Hematopoietic multipotent progenitor cell treated with erythropoietin and hydrocortisone succinate and interleukin-3 and kit ligand, for 4 days (in vitro differentiated cells): Measurements from ENCODE around the gene RHOB.
A peak's percentile ranks its signal among the peaks of the same experiment; 100 is the strongest.
"Not testable (repeated sequence)": the region's sequence is repeated elsewhere in the genome, so short reads cannot be mapped to it uniquely, and the experiment has no call there.

Experiments
- DNase-seq: peaks from one replicate; pipeline ENCODE4 v3.0.0-alpha.2; 2015

RHOB gene

DNA sequence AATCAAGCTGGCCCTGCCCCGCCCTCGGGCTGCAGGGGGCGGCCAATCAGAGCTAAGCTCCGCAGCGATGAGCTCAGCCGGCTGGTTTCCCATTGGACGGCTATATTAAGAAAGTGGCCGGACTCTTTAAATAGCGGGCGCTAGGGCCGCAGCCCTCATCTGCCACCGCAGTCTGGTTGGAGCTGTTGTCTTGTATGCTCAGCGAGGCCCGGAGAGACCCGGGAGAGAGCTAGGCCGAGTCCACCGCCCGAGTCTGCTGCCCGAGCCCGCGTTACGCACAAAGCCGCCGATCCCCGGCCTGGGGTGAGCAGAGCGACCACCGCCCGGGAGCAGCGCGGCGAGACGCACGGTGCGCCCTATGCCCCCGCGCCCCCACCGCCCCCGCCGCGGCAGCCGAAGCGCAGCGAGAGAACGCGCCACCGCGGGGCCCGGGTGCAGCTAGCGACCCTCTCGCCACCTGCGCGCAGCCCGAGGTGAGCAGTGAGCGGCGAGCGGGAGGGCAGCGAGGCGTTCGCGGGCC lies at the start of gene RHOB:
Gene RHOB, plus strand, starts transcription at position 158 of the 520 bp plus-strand sequence. CDS start 392 bp downstream, outside the sequence.
- peak; percentile 98 for DNase-seq

DNA sequence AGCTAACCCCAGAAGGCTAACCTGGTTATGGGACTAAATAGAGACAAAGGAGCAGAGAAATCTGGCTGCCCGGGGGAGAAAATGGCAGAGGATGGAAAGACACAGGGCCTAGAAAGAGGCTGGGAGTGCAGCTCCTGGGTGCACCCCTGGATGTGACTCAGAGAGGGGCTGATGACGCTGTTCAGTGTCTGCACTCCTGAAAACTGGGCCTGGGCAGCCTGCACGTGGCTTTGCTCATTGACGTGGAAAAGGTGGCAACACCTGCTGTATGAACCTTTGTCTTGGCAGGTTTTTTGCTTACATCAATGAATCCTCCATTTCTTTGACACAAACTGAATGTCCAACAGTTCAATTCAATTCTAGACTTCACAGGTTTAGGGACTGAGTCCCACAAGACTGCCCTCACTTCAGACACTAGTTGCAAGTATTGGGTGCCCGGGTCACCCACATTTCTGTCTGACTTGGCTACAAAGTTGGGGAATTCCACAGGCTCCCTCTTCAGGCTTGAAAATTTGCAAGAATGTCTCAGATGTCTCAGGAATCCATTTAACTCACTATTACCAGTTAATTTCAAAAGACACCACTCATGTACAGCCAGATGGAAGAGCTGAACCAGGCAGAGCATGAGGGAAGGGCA lies 48.9 kb upstream of the RHOB start:
- no peak for DNase-seq

DNA sequence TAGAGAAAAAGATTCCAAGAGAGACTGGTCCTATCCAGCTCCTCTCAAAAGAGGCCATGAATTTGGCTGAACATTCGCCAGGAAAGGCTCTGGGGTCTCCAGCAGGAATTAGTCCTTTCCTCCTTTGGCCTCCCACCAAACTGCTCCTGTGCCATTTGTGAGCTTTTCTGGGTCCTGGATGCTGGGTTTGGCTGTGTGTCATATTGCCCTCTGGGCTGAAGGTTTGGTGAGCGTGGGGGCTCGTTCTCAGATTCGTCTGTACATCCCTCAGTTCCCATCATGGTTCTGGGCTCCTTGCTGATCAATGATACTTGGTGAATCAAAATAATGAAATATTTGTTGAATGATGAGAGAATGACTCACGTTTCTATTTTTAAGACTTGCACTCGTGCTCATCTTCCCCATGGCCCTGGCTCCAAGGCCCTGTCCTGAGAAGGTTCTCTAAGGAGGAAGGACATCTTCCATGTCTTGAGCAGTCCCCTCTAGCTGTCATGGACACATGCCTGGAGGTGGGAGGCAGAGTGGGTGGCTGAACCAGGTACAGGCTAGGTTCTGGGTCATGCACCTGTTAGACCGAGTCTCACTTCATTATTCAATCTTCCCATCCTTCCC lies 47.8 kb upstream of the RHOB start:
- no peak for DNase-seq

DNA sequence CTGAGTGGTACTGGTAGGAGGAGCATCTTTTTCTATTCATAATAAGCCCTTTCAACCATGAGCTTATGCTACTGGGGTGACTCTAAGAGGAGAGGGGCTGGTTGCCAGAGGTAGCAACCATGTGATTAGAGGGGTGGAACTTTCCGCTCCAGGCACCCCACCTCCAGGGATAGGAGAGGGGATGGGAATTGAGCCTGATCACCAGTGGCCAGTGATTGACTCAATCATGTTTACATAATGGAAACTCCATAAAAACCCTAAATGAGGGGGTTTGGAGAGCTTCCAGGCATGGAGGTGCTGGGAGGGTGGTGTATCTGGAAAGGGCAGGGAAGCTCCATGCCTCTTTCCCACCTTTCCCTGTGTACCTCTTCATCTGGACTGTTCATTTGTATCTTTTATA lies 46.6 kb upstream of the RHOB start:
- no peak for DNase-seq

DNA sequence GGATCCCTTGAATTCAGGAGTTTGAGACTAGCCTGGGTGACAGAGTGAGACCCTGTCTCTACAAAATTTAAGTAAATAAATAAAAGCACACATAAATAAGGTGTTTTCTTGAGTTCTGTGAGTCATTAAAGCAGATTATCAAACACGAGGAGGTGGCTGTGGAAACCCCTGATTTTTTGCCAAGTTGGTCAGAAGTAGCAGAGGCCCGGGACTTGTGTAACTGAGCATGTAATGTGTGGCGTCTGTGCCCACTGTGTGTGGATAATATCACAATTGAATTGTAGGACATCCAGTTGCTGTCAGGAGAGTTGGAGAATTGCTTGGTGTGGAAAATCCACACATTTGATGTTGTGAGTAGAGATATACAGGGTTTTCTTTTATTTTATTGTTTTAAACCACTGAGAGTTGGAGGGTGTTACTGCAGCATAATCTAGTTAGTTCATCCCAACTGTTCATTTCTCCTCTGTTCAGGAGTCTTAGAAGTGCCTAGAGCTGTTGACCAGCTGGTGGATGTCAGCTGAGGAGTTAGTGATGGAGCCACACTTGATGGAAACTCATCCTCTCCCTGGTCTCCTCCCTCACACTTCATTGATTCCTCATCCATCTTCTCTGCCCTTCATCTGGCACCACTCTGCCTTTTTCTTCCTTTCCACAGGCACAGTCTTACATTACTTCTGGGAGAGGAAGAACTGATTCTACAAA lies 45.9 kb upstream of the RHOB start:
- no peak for DNase-seq

DNA sequence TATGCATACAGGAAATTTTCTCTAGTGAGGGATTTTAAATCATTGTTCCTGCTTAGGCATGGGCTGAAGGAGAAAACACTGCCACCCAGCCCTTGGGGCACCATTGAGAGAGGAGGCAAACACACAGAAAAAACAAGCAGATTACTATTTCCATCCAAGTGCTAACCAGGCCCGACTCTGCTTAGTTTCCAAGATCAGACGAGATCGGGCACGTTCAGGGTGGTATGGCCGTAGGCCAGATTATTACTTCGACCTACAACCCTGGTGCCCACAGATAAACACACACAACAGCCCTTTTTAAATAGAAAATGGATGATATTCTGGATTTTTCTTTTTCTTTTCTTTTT lies 45.4 kb upstream of the RHOB start:
- no peak for DNase-seq

DNA sequence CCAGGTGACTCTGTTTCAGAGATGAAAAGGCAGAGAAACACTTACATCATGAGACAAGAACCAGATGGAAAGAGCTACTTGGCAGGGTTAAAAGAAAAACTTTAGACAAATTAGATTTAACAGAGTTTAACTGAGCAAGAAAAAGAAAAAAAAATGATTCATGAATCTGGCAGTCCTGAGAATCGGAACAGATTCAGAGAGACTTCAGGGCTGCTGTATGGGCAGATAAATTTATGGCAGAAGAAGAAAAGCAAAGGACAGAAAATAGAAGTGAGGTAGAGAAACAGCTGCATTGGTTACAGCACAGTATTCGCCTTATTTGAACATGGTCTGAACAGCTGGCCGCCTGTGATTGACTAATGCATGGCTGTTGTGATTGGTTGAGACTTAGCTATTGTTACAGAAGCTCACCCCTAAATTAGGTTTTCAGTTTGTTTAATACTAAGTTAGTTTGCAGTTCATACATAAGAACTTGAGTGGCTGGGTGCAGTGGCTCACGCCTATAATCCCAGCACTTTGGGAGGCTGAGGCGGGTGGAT lies 43.0 kb upstream of the RHOB start:
- DNase-seq: no peak

DNA sequence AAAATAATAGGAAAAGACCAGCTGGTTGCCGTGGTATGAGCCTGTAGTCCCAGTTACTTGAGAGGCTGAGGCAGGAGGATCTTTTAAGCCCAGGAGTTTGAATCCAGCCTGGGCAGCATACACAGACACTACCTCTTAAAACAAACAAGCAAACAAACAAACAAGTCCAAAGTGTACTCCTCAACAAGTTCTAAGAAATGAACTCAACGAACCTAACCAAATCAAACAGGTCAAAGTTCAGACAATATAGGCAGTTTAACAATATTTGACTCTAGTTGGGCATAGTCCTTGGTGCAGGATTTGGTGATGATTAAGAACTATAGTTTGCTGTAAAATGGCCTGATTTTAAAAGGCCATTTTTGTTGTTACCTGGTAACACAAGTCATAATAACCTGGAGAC lies 41.9 kb upstream of the RHOB start:
- DNase-seq: no peak

DNA sequence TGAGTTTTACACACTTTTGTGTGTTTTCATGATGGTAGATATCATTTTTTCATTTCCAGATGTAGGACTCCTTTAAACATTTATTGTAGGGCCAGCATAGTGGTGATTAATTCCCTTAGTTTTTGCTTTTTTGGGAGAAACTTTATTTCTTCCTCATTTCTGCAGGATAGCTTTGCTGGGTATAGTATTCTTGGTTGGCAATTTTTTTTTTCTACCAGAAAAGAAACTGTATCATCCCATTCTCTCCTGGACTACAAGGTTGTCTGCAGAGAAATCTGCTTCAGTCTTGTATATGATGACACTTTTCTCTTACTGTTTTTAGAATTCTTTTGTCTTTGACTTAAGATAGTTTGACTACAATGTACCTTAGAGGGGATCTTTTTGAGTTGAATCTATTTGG lies 37.8 kb upstream of the RHOB start:
- DNase-seq: no peak

DNA sequence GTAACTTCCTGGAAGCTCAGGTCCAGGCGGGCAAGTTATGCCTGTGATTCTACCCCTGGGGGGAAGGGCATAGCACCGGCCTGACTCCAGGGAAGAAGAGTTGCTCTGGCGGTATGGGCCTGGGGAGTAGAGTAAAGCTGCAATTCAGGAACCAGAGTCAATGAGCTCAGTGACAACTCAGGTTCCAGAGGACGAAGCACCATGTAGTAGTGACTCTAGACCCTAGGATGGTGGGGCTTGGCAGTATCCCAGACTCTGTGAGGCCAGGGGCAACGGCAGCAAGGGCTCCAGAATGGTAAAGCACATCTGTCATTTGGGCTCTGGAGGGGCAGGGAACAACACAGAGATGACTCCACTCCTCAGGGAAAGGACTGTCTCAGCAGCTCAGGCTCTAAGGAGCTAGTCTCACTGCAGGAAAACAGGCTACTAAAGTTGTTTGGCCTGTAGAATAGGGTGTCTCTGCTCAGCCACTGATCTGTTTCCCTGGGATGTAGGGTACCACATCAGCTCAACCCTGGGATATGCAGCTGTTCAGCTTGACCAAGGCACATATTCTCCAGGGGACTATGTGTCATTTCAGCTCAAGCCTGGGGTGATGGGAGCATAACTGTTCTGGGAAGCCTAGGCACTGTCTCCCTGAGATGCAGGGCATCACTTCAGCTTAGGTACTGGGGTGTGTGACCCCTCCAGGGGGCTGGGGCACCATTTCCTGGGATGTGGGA lies 36.2 kb upstream of the RHOB start:
- DNase-seq: no peak

DNA sequence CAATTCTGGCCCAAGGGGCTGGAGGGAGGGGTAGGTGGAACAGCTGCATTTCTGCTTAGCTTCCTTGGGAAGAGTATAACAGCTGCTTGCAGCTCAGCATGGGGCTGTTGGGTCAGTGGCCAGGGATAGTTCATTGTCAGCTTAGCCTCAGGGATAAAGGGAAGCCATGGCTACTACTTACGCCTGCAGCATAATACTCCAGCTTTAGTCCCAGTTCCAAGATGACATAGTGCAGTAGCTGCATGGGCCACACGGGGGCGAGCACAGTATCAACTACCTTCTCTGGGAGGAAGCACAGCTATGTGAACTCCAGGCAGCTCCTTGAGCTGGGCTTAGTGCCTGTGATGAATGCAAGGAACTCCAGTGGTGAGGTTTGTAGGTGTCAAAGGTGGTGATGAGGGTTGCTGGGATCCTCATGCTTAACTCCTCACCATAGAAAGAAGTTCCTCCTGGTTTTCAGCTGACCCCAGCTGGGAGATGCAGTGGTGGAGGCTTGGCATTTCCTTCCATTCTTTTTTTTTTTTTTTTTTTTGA lies 35.4 kb upstream of the RHOB start:
- peak; percentile 88 for DNase-seq

DNA sequence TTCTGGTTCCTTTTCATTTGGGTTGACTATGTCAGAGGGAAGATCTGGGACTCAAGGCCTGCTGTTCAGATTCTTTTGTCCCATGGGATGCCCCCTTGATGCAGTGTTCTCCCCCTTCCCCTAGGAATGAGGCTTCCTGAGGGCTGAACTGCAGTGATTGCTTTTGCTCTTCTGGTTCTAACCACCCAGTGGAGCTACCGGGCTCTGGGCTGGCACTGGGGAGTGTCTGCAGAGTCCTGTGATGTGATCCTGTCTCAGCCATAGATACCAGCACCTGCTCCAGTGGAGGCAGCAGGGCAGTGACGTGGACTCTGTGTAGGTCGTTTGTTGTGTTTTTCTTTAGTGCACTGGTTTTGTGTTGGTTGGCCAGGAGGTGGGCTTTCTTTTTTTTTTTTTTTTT lies 32.1 kb upstream of the RHOB start:
- no peak for DNase-seq

DNA sequence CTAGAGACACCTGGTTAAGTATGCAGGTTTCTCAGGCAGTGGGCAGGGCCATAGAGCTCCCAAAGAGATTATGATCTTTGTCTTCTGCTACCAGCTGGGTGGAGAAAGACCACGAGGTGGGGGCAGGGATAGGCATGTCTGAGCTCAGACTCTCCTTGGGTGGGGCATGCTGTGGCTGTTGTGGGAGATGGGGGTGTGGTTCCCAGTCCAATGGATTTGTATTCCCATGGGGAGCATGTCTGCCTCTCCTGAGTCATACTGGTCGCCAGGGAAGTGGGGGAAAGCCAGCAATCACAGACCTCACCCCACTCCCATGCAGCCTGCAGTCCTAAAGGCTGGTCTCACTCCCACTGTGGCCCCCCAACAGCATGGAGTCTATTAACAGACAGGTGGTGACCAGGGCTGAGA lies 31.4 kb upstream of the RHOB start:
- peak; percentile 53 for DNase-seq

DNA sequence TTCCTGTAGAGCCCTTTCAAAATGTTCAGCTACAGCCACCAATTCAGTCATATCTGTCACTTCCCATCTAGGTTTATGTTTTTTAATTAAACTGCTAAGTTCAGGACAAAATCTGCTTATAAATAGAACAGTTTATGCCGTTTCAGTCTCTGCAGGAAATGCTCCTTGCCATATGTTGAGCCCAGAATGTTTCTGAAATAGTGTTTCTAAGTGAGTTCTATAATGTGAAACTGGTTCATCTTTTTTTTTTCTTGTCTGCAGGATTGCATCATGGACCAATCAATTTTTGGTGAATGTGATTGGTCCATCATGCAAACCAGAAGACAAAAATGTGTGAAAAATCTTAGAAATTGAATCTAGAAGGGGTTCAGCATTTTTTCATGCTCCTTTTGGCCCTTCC lies 30.2 kb upstream of the RHOB start:
- no peak for DNase-seq

DNA sequence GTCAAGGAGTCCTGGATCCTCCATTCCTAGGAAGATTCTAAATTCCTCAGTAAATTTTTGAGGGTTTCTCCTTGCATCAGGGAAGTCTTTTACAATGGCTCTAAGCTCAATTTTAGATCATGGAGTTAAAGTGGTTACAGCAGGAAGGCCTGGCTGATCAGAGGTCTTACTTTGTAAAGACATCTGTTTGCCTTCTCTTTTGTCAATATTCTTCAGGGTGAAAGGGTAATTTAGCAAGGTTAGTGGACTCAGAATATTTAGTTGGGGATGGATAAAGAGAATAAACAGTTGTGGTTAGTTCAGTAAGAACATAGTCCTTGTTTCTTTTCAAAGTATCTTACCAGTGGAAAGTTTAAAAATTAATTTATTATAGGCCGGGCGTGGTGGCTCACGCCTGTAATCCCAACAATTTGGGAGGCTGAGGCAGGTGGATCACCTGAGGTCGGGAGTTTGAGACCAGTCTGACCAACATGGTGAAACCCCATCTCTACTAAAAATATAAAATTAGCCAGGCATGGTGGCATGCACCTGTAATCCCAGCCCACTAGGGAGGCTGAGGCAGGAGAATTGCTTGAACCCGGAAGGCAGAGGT lies 29.5 kb upstream of the RHOB start:
- not testable (repeated sequence) for DNase-seq

DNA sequence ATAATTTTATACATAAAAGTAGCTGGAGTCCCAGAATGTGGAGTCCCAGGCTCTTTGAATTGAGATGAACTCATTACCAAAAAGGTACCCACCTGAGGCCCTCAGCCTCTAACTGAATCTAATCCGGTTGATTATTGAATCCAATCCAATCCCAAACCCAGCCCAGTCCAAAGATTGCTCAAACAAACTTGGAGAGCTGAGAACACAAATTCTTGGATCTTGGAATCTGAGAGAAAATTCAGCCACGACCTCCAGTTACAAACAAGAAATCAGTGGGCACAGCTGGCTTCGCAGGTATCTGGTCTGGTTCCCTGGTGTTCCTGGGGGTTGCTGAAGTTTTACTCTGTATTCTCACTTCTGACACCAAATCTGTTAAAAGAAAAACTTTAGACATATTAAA lies 28.4 kb upstream of the RHOB start:
- DNase-seq: no peak

DNA sequence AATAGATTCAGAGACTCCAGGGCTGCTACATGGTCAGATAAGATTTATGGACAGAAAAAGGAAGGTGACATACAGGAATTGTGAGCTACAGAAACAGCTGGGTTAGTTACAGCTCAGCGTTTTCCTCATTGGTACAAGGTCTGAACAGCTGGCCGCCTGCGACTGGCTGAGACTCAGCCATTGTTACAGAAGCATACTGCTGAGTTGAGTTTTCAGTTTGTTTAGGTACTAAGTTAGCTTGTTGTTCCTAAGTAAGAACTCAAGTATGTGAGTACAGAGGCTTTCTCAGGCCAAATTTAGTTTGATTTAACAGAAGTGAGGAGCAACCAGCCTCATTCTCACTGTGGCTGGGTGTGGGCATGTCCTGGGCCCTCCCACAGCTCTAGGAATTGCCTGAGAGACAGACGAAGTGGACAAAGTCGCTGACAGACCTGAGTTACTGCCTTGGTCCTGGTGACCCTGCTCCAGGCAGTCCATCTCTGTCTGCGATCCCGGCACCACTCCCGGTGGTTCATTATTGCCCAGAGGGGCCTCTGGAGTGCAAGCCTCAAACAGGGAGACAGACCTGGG lies 27.8 kb upstream of the RHOB start:
- DNase-seq: peak; percentile 24

DNA sequence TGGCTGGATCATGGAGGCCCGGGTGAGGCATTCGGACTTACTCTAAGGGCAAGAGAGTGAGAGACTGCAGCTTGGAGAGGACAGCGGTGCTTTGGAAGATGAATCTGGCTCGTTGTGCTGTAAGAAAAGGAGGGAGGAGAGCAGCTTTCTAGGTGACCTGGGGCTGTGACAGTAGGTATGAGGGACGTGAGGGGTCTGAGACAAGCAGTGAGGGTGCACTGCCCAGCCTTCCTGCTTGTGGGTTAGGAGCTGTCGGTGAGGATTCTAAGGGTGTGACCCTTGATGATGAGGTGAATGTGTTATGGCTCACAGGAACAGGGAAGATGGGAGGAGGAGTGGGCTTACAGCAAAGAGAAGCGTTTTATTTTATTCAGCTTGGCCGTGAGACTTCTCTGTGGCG lies 27.1 kb upstream of the RHOB start:
- DNase-seq: no peak

DNA sequence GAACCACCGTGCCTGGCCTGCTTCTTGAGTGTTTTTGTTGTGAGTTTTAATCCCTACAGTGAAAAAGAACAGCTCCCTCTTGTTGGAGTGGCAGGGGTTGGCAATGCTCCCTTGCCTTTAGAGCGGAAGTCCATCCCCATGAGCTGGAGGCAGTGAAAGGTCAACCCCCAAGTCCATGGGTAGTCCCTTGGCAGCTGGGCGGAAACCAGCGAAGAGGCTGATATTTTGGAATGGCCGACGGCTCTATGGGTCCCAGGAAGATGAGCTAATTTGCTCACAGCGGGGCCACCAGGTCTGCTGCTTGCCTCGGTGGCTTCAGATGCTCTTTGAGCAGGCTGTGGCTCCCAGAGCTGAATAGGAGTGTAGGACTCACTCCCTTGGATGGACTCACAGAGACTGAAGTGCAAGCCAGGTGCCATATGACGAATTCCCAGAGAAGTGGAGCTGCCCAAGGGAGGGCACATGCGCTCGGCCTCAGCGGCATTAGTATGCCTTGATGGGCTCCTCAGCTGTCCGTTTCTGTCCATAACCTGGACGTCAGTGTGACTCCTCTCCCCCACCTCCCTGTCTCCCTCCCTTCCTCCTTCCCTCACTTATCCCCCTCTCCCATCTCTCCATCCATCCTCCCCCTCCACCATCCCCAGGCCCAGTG lies 25.4 kb upstream of the RHOB start:
- no peak for DNase-seq

DNA sequence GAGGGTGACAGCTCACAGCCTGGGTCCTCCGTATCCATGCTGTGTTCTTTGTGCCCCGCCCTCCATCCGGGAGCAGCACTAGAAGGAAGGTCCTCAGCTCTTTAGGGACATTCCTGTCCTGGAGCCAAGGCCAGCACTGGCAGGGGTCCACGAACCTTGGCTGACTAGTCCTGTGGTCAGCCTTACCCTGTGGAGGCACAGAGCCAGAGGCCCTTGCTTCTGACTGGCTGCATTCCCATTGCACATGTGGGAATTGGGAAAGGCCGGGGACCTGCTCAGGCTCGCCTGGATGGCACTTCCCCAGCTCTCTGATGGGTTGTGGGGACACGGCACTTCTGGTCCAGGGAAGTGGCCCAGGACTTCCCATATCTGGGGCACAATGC lies 24.9 kb upstream of the RHOB start:
- no peak for DNase-seq

DNA sequence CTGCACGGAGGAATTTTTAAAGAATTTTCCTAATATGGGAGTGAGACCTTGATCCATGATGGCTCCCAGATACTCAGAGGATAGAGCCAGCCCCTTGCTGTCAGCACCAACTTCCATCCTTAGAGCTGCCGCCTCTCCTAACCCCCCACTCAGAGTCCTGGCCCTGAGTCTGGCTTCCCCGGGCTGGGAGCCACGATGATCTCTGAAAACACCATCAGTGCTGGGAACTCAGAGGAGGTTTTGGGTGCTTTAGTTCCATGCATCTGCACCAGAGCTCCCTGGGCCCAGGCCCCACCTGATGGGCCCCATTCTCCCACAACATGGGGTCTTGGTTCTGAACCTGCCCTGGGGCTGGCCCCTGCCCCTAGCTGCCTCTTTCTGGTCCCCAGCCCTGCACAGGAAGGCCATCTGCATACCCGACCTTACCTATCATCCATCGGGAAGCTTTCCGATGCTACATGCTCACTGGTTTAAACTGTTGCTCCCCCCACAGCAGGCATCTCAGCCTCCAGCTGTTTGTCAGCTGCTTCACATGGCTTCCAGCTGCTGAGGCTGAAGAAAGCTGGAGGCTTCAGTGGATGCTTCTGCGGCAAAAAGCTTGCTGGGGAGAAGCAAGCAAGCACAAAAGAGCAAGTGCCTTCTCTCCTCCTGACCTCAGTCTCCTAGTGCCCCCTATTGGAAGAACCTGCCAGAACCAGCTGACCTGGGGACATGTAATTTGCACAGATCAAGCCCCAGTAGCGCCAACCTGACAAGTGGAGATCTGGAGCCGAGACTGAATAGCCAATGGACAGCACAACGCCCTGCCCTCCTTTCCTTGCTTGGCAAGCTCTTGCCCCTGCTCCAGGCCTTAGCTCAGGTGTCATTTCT lies 24.2 kb upstream of the RHOB start:
- DNase-seq: peak; percentile 57
